Natural killer cell (primary cell): ENCODE results near the gene IZUMO3. TPM values are rescaled to one million over a fixed set of nuclear protein-coding genes. Genes with fewer than 3 reads are reported as not detected.

ENCODE experiments used
- ATAC-seq, 3 donors: fragments of 150-1000 bp in 2 of 3; fragments of 200-7000 bp in 1 of 3; cut with Tn5 transposase; 1 replicate in 1 of 3; 2 replicates in 2 of 3; pipeline ENCODE4 v1.10.0; 2021; ENCODE audit warnings: mild to moderate bottlenecking in 2 of 3, moderate library complexity in 2 of 3
- DNase-seq, 2 donors: peaks; one replicate each; pipeline versions ENCODE4 v3.0.0 to v3.0.0-alpha.2; 2013 to 2021; ENCODE audit warnings: mixed read lengths in 1 of 2
- H3K27ac ChIP-seq: one replicate; pipeline ENCODE4 v1.5.1; 2013; ENCODE audit warnings: mild to moderate bottlenecking, low read length
- H3K27me3 ChIP-seq: one replicate; pipeline ENCODE4 v1.6.1; 2013; ENCODE audit warnings: low read length; ENCODE audit not compliant: control insufficient read depth, insufficient read depth
- H3K36me3 ChIP-seq: one replicate; pipeline ENCODE4 v1.6.1; 2013; ENCODE audit warnings: low read length; ENCODE audit not compliant: control insufficient read depth, insufficient read depth
- H3K4me1 ChIP-seq: one replicate; pipeline ENCODE4 v1.6.1; 2013; ENCODE audit warnings: low read length; ENCODE audit not compliant: control insufficient read depth, insufficient read depth
- H3K4me3 ChIP-seq: one replicate; pipeline ENCODE4 v1.5.1; 2013; ENCODE audit warnings: low read length
- H3K9me3 ChIP-seq: one replicate; pipeline ENCODE4 v1.6.1; 2013; ENCODE audit warnings: low read length; ENCODE audit not compliant: control insufficient read depth, insufficient read depth
- H3K27ac Mint-ChIP-seq, 2 donors: one replicate each; pipeline ENCODE4 v1.8.0; 2022; ENCODE audit warnings: mild to moderate bottlenecking in 2 of 2, mixed read lengths in 2 of 2, moderate library complexity in 1 of 2
- H3K27me3 Mint-ChIP-seq, 2 donors: one replicate each; pipeline ENCODE4 v1.8.0; 2022; ENCODE audit warnings: low read depth in 2 of 2, mixed read lengths in 2 of 2
- H3K36me3 Mint-ChIP-seq: one replicate; pipeline ENCODE4 v1.8.0; 2022; ENCODE audit warnings: mixed read lengths
- H3K4me1 Mint-ChIP-seq, 2 donors: one replicate each; pipeline ENCODE4 v1.8.0; 2022; ENCODE audit warnings: mixed read lengths in 2 of 2
- H3K4me3 Mint-ChIP-seq: one replicate; pipeline ENCODE4 v1.8.0; 2022; ENCODE audit warnings: mild to moderate bottlenecking, moderate library complexity, mixed read lengths
- H3K9me3 Mint-ChIP-seq, 2 donors: one replicate each; pipeline ENCODE4 v1.8.0; 2022; ENCODE audit warnings: mixed read lengths in 2 of 2
- WGBS: methylation state at CpG from one replicate; pipeline ENCODE4 v1.1.7; 2013; ENCODE audit warnings: missing lambda C conversion rate; ENCODE audit not compliant: insufficient coverage; 5-methylcytosine and 5-hydroxymethylcytosine counted together
- intact Hi-C: fragments of 100-400 bp; cut with micrococcal nuclease; formaldehyde crosslinking; loops from one replicate; pipeline ENCODE4 v1.14.2; 2022
- total RNA-seq, 4 donors: library from RNA; stranded (reverse); fragments of 120-200 nt in 1 of 4; gene quantifications; one replicate each; pipeline versions ENCODE4 v1.2.3 to v1.2.4, GENCODE V29; 2013 to 2022
- TF ChIP-seq, protein P1 (sequence below): fragments of 200-600 bp; IDR thresholded peaks from one replicate; pipeline ENCODE4 v1.8.0; 2022; ENCODE audit warnings: antibody characterized with exemption

Gene IZUMO3
- total RNA-seq, 3 donors from 2014 or later (not counting 1 experiment from before 2014, with no cell fraction given) = not detected

DNA sequence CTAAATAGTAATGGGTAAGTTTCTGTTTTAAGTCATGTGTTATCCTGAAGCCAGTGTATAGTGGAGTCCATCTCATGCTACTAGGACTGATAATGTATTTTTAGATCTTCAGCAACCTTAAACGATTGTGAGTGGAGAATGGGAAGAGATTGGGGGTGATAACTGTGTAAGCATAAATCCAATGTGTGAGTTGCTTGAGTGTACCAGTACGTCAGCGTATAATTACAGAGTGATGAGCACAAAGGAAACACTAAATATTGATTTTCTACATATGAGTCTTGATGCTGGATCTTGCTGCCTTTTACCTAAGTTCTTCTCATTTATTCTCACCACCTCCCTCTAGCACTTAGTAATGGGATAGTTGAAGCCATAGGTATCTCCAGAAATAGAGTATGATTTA lies 16.3 kb upstream of the IZUMO3 start:
- Histone ChIP-seq H3K27me3 (no peaks in the 10 kb centered on the region), H3K9me3 (no peaks in the 10 kb centered on the region), H3K27ac (no peak overlapping the region), H3K36me3 (no peaks in the 10 kb centered on the region), H3K4me1 (no peaks in the 10 kb centered on the region), H3K4me3 (no peak overlapping the region)
- Mint-ChIP-seq H3K4me3 (no peak overlapping the region), H3K36me3 (peaks cover 15% of the 10 kb centered on the region), H3K4me1 (no peaks in the 10 kb centered on the region), H3K27me3 (no peaks in the 10 kb centered on the region), H3K9me3 (peaks cover 21 to 34% of the 10 kb centered on the region in 2 donors), H3K27ac (no peak overlapping the region)
- DNase-seq (no peak), ATAC-seq (no peak)
- TF ChIP-seq, protein P1, sequence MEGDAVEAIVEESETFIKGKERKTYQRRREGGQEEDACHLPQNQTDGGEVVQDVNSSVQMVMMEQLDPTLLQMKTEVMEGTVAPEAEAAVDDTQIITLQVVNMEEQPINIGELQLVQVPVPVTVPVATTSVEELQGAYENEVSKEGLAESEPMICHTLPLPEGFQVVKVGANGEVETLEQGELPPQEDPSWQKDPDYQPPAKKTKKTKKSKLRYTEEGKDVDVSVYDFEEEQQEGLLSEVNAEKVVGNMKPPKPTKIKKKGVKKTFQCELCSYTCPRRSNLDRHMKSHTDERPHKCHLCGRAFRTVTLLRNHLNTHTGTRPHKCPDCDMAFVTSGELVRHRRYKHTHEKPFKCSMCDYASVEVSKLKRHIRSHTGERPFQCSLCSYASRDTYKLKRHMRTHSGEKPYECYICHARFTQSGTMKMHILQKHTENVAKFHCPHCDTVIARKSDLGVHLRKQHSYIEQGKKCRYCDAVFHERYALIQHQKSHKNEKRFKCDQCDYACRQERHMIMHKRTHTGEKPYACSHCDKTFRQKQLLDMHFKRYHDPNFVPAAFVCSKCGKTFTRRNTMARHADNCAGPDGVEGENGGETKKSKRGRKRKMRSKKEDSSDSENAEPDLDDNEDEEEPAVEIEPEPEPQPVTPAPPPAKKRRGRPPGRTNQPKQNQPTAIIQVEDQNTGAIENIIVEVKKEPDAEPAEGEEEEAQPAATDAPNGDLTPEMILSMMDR = no peak
- intact Hi-C loops = no loop called here
- WGBS = 86% methylated on average over 2 of the region's 3 CpGs

DNA sequence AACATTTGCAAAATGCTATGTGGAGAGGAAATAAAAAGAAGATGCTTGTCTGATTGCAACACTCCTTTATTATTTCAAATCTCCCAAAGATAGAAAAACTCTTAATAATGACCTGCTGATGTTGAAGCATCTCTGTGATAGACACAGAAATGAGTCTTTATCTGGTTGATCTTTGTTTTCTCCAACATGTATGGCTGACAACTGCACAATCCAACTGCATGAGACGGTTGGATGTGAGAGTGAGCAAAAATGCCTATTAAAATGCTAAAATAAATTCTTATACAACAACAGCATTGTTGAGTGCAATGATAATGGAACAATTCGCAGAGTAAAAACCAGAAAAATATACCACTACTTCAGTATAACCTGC lies 7.5 kb upstream of the IZUMO3 start:
- H3K36me3 Mint-ChIP-seq = peaks cover 7% of the 10 kb centered on the region
- Histone ChIP-seq H3K27me3 (no peaks in the 10 kb centered on the region), H3K4me3 (no peak overlapping the region), H3K4me1 (no peaks in the 10 kb centered on the region), H3K27ac (no peak overlapping the region), H3K36me3 (no peaks in the 10 kb centered on the region), H3K9me3 (no peaks in the 10 kb centered on the region)
- H3K9me3 Mint-ChIP-seq = peaks cover 7 to 13% of the 10 kb centered on the region in 2 donors
- intact Hi-C loops = no loop called here
- TF ChIP-seq, protein P1 = no peak
- H3K27me3 Mint-ChIP-seq = no peaks in the 10 kb centered on the region
- WGBS = no CpG with 5 or more reads among the region's 2 CpGs
- no peak overlapping the region for H3K4me3 Mint-ChIP-seq
- H3K27ac Mint-ChIP-seq = no peak overlapping the region
- ATAC-seq (no peak), DNase-seq (no peak)
- no peaks in the 10 kb centered on the region for H3K4me1 Mint-ChIP-seq

DNA sequence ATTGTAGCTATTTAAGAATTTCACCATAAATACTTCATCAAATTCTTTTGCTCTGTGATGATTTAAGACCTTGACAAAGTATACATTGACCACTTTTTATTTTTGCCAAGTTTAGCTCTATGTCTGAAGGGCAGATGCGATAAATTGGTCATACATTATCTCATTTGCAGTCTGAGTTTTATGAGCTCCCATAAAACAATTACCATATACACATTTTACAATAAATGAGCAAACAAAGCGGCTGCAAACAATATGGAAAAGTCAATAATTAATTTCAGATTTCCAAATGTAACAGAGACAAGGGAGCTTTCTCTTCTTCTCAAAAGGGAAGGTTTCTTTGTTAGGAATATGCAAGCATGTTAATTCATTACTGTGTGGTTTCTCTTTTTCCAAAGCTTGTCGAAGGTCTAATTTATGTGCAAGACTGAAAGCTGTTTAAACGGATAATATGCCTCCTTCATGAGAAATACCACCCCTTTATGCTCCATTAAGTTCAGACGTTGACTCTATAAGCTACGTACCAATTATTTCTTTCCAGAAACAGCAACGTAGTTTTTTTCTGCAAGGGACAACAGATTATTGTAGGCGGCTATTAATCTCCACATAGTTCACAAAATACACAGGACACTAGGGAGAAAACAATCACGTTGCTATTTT lies 7.0 kb upstream of the IZUMO3 start:
- peaks cover 7 to 17% of the 10 kb centered on the region in 2 donors for H3K9me3 Mint-ChIP-seq
- no peaks in the 10 kb centered on the region for H3K4me1 Mint-ChIP-seq
- intact Hi-C loops = no loop called here
- no peak for ATAC-seq
- Histone ChIP-seq H3K36me3 (no peaks in the 10 kb centered on the region), H3K9me3 (no peaks in the 10 kb centered on the region), H3K27me3 (no peaks in the 10 kb centered on the region), H3K4me3 (no peak overlapping the region), H3K4me1 (no peaks in the 10 kb centered on the region), H3K27ac (no peak overlapping the region)
- WGBS = 68% methylated on average over 7 of the region's 9 CpGs
- no peak overlapping the region for H3K4me3 Mint-ChIP-seq
- no peak overlapping the region for H3K27ac Mint-ChIP-seq
- H3K36me3 Mint-ChIP-seq = peaks cover 7% of the 10 kb centered on the region
- TF ChIP-seq, protein P1 = no peak
- no peak for DNase-seq
- H3K27me3 Mint-ChIP-seq = no peaks in the 10 kb centered on the region

DNA sequence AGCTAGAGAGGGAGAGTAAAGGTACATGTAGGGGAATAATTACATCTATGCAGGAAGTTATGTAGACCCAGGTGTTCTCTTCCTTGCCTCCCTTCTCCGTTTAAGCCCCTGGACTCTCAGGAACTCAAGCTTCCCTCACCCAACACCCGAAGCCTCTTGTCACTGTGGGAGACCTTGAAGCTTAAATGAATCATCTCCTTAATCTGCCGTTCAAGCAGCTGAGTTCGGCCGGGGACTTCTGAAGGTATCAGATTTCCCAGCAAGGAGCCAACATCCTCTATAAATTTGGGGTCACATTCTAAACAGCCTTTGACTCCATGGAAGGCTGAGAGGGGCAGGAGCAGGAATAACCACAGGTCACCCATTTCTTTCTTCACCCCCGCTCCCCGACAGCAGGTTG lies 412 bp downstream of the IZUMO3 start:
- H3K9me3 Mint-ChIP-seq = peaks cover 2 to 36% of the 10 kb centered on the region in 2 donors
- H3K27me3 ChIP-seq = no peaks in the 10 kb centered on the region
- no peak overlapping the region for H3K27ac Mint-ChIP-seq
- no peak overlapping the region for H3K27ac ChIP-seq
- no peak for DNase-seq
- H3K9me3 ChIP-seq = peaks cover 5% of the 10 kb centered on the region
- peaks cover 12% of the 10 kb centered on the region for H3K36me3 Mint-ChIP-seq
- no peaks in the 10 kb centered on the region for H3K4me1 ChIP-seq
- WGBS = 77% methylated on average over 7 of the region's 7 CpGs
- H3K4me1 Mint-ChIP-seq = no peaks in the 10 kb centered on the region
- ATAC-seq = no peak
- no peaks in the 10 kb centered on the region for H3K36me3 ChIP-seq
- intact Hi-C loops = no loop called here
- no peak overlapping the region for H3K4me3 ChIP-seq
- no peak overlapping the region for H3K4me3 Mint-ChIP-seq
- TF ChIP-seq, protein P1 = no peak
- H3K27me3 Mint-ChIP-seq = no peaks in the 10 kb centered on the region
